Measurements from ENCODE around the gene ZNF544.

Gene ZNF544

GRCh38 chr19:58217607-58218391 lies 10.9 kb upstream of the ZNF544 start:
- H3K79me2 ChIP-seq (ENCODE audit: insufficient read depth, low read length) = no peaks in the 10 kb centered on the region
- no peaks in the 10 kb centered on the region for H3K9me3 ChIP-seq (ENCODE audit: insufficient read depth, low read length)
- H3K9me2 ChIP-seq (replicated peaks; ENCODE audit: insufficient read depth, low read length) = no peaks in the 10 kb centered on the region
- no peak overlapping the region for H3K4me3 ChIP-seq (ENCODE audit: insufficient read depth, low read length, poor library complexity, severe bottlenecking)
- H3K27ac ChIP-seq (ENCODE audit: low read depth, low read length) = no peak overlapping the region
- no peaks in the 10 kb centered on the region for H4K20me1 ChIP-seq (ENCODE audit: low read depth, low read length)
- TF ChIP-seq EZH2phosphoT487 (conservative IDR thresholded peaks at IDR 0.05; ENCODE audit: low read length) = no peak
- TF ChIP-seq, protein P1, sequence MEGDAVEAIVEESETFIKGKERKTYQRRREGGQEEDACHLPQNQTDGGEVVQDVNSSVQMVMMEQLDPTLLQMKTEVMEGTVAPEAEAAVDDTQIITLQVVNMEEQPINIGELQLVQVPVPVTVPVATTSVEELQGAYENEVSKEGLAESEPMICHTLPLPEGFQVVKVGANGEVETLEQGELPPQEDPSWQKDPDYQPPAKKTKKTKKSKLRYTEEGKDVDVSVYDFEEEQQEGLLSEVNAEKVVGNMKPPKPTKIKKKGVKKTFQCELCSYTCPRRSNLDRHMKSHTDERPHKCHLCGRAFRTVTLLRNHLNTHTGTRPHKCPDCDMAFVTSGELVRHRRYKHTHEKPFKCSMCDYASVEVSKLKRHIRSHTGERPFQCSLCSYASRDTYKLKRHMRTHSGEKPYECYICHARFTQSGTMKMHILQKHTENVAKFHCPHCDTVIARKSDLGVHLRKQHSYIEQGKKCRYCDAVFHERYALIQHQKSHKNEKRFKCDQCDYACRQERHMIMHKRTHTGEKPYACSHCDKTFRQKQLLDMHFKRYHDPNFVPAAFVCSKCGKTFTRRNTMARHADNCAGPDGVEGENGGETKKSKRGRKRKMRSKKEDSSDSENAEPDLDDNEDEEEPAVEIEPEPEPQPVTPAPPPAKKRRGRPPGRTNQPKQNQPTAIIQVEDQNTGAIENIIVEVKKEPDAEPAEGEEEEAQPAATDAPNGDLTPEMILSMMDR (IDR thresholded peaks at IDR 0.05; ENCODE audit: insufficient read depth, low read length, poor library complexity, severe bottlenecking) = no peak
- no peak overlapping the region for H2AFZ ChIP-seq (ENCODE audit: low read depth, low read length, severe bottlenecking)
- H3K9ac ChIP-seq (ENCODE audit: low read length) = no peak overlapping the region
- H3K4me2 ChIP-seq (ENCODE audit: low read depth, low read length, poor library complexity, severe bottlenecking) = no peak overlapping the region
- H3F3A ChIP-seq (ENCODE audit: insufficient read depth) = no peaks in the 10 kb centered on the region
- H3K36me3 ChIP-seq (ENCODE audit: low read length) = peaks cover 12% of the 10 kb centered on the region
- H3K27me3 ChIP-seq (ENCODE audit: low read length) = no peaks in the 10 kb centered on the region

GRCh38 chr19:58218899-58219298 lies 9.8 kb upstream of the ZNF544 start:
- Histone ChIP-seq H3F3A (ENCODE audit: insufficient read depth) (no peaks in the 10 kb centered on the region), H3K27me3 (ENCODE audit: low read length) (no peaks in the 10 kb centered on the region), H3K4me2 (ENCODE audit: low read depth, low read length, poor library complexity, severe bottlenecking) (no peak overlapping the region), H3K9me2 (replicated peaks; ENCODE audit: insufficient read depth, low read length) (no peaks in the 10 kb centered on the region), H4K20me1 (ENCODE audit: low read depth, low read length) (no peaks in the 10 kb centered on the region), H3K27ac (ENCODE audit: low read depth, low read length) (no peak overlapping the region), H3K79me2 (ENCODE audit: insufficient read depth, low read length) (no peaks in the 10 kb centered on the region), H3K9me3 (ENCODE audit: insufficient read depth, low read length) (no peaks in the 10 kb centered on the region), H3K4me3 (ENCODE audit: insufficient read depth, low read length, poor library complexity, severe bottlenecking) (no peak overlapping the region), H3K36me3 (ENCODE audit: low read length) (peaks cover 1% of the 10 kb centered on the region; the same call in 1 of the 2 replicates), H3K9ac (ENCODE audit: low read length) (no peak overlapping the region), H2AFZ (ENCODE audit: low read depth, low read length, severe bottlenecking) (peak overlapping the region; percentile 54)
- TF ChIP-seq, protein P1 (IDR thresholded peaks at IDR 0.05; ENCODE audit: insufficient read depth, low read length, poor library complexity, severe bottlenecking) = no peak
- TF ChIP-seq EZH2phosphoT487 (conservative IDR thresholded peaks at IDR 0.05; ENCODE audit: low read length) = no peak

GRCh38 chr19:58227964-58228584 lies 640 bp upstream of the ZNF544 start:
- Histone ChIP-seq H3K79me2 (ENCODE audit: insufficient read depth, low read length) (peaks cover 35% of the 10 kb centered on the region), H3K27me3 (ENCODE audit: low read length) (no peaks in the 10 kb centered on the region), H3K4me3 (ENCODE audit: insufficient read depth, low read length, poor library complexity, severe bottlenecking) (peak overlapping the region; percentile 99), H3F3A (ENCODE audit: insufficient read depth) (no peaks in the 10 kb centered on the region), H3K9ac (ENCODE audit: low read length) (peak overlapping the region; percentile 94), H3K36me3 (ENCODE audit: low read length) (peaks cover 16% of the 10 kb centered on the region; the same call in 1 of the 2 replicates), H3K9me2 (replicated peaks; ENCODE audit: insufficient read depth, low read length) (no peaks in the 10 kb centered on the region), H3K4me2 (ENCODE audit: low read depth, low read length, poor library complexity, severe bottlenecking) (peak overlapping the region; percentile 78), H2AFZ (ENCODE audit: low read depth, low read length, severe bottlenecking) (peak overlapping the region; percentile 90), H4K20me1 (ENCODE audit: low read depth, low read length) (no peaks in the 10 kb centered on the region; the same call in 1 of the 2 replicates), H3K9me3 (ENCODE audit: insufficient read depth, low read length) (no peaks in the 10 kb centered on the region), H3K27ac (ENCODE audit: low read depth, low read length) (peak overlapping the region; percentile 77)
- TF ChIP-seq, protein P1 (IDR thresholded peaks at IDR 0.05; ENCODE audit: insufficient read depth, low read length, poor library complexity, severe bottlenecking) = no peak
- no peak for TF ChIP-seq EZH2phosphoT487 (conservative IDR thresholded peaks at IDR 0.05; ENCODE audit: low read length)

All from SU-DHL-6 (cell line).